A673 (cell line): ENCODE results near the gene SEMA5B.

Experiments used
- EZH2 ChIP-seq: fragments of 200-600 bp; sonication (generic); IDR thresholded peaks from 2 replicates; pipeline ENCODE4 v1.6.1; 2017; ENCODE audit warnings: borderline replicate concordance, low read depth, mild to moderate bottlenecking, mixed read lengths, antibody characterized with exemption, low read length; ENCODE audit not compliant: poor library complexity, severe bottlenecking
- TF ChIP-seq, protein P1 (sequence below): fragments of 300-800, 200-600 bp; sonication (generic); conservative IDR thresholded peaks from 2 replicates; pipeline ENCODE4 v1.5.1; 2017; ENCODE audit warnings: low read depth, mild to moderate bottlenecking, antibody characterized with exemption, low read length, moderate library complexity, mixed read lengths

DNA sequence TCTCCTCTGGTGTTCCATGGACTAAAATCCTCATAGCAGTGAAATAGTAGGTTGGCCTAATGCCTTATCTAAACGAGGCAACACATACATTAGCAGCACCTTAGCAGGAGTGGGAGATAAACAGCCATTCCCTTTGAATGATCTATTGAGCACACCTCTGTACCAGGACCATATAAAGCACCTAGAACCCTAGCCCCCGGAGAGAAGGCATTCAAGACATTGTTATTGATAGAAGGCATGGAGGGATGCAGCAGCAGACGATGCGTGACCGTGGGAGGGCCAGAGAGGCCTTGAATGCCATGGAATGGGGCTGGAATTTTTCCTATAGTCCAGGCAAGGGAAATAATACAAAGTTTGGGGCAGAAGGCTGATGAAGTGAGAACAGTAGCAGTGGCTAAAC lies 6.6 kb upstream of the SEMA5B start:
- TF ChIP-seq, protein P1, sequence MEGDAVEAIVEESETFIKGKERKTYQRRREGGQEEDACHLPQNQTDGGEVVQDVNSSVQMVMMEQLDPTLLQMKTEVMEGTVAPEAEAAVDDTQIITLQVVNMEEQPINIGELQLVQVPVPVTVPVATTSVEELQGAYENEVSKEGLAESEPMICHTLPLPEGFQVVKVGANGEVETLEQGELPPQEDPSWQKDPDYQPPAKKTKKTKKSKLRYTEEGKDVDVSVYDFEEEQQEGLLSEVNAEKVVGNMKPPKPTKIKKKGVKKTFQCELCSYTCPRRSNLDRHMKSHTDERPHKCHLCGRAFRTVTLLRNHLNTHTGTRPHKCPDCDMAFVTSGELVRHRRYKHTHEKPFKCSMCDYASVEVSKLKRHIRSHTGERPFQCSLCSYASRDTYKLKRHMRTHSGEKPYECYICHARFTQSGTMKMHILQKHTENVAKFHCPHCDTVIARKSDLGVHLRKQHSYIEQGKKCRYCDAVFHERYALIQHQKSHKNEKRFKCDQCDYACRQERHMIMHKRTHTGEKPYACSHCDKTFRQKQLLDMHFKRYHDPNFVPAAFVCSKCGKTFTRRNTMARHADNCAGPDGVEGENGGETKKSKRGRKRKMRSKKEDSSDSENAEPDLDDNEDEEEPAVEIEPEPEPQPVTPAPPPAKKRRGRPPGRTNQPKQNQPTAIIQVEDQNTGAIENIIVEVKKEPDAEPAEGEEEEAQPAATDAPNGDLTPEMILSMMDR: no peak
- no peak for TF ChIP-seq EZH2
